GM18499 (cell line): Measurements from ENCODE around the gene NDUFS7.

Experiments
- ATAC-seq: cut with Tn5 transposase; IDR thresholded peaks from one replicate; pipeline ENCODE4 v1.9.1; 2021; ENCODE audit warnings: moderate number of reproducible peaks; ENCODE audit not compliant: insufficient read depth, unreplicated experiment

The NDUFS7 gene

GRCh38 chr19:1364070-1364704, 19.5 kb upstream of the NDUFS7 start:
- ATAC-seq: no peak

GRCh38 chr19:1365319-1366269, 18.1 kb upstream of the NDUFS7 start:
- no peak for ATAC-seq

- ATAC-seq: no peak
These were observed 17.4 kb upstream of the NDUFS7 start for GRCh38 chr19:1366296-1366695.

GRCh38 chr19:1366899-1367870, 16.5 kb upstream of the NDUFS7 start:
- ATAC-seq: no peak

GRCh38 chr19:1369214-1369805, 14.4 kb upstream of the NDUFS7 start:
- ATAC-seq: no peak

- no peak for ATAC-seq
These were observed 12.9 kb upstream of the NDUFS7 start for GRCh38 chr19:1370579-1371361.

GRCh38 chr19:1373042-1373533, 10.6 kb upstream of the NDUFS7 start:
- ATAC-seq: no peak

- no peak for ATAC-seq
These were observed 10.0 kb upstream of the NDUFS7 start for GRCh38 chr19:1373534-1374249.

GRCh38 chr19:1374250-1374577, 9.5 kb upstream of the NDUFS7 start:
- ATAC-seq: no peak

- ATAC-seq: no peak
These were observed 7.3 kb upstream of the NDUFS7 start for GRCh38 chr19:1376415-1376805.

GRCh38 chr19:1377176-1377964, 6.3 kb upstream of the NDUFS7 start:
- no peak for ATAC-seq

- no peak for ATAC-seq
These were observed 5.5 kb upstream of the NDUFS7 start for GRCh38 chr19:1377965-1378785.

- no peak for ATAC-seq
These were observed 4.4 kb upstream of the NDUFS7 start for GRCh38 chr19:1379126-1379905.

GRCh38 chr19:1379961-1380489, 3.7 kb upstream of the NDUFS7 start:
- ATAC-seq: no peak

- ATAC-seq: no peak
These were observed 1.5 kb upstream of the NDUFS7 start for GRCh38 chr19:1382250-1382649.

GRCh38 chr19:1383017-1383311, 743 bp upstream of the NDUFS7 start:
- ATAC-seq: no peak
